A673 (cell line): ENCODE results near the gene TICRR. TPM values are rescaled to one million over a fixed set of nuclear protein-coding genes. Genes with fewer than 3 reads are reported as not detected.

Experiments
- BruUV-seq: library from RNA; stranded (reverse); fragments of 400-500 nt; replicated peaks from 2 replicates; lab custom pipeline; 2021; lab: Mats Ljungman, UMichigan
- CTCF ChIA-PET: fragments of 300-600 bp; sonication (Branson Sonifier 250); formaldehyde crosslinking; loops from one replicate; lab custom pipeline; 2022; ENCODE audit warnings: antibody characterized with exemption; lab: Charles Lee
- POLR2A ChIA-PET: fragments of 300-600 bp; sonication (Branson Sonifier 250); formaldehyde crosslinking; loops from one replicate; lab custom pipeline; 2022; ENCODE audit warnings: antibody characterized with exemption; ENCODE audit not compliant: low non-redundant PET; lab: Charles Lee
- DNase-seq: peaks from one replicate; pipeline ENCODE4 v3.0.0-alpha.2; 2015; ENCODE audit warnings: low spot score
- H3K27ac ChIP-seq: fragments of 200-600 bp; sonication (generic); 2 replicates; pipeline ENCODE4 v1.5.1; 2016; ENCODE audit warnings: mixed run types, low read depth, mild to moderate bottlenecking, mixed read lengths, antibody characterized with exemption, low read length; ENCODE audit not compliant: poor library complexity, severe bottlenecking
- H3K27me3 ChIP-seq: fragments of 200-600 bp; sonication (generic); replicated peaks from 2 replicates; pipeline ENCODE4 v1.6.1; 2017; ENCODE audit warnings: mixed run types, low read depth, mild to moderate bottlenecking, mixed read lengths, antibody characterized with exemption, low read length; ENCODE audit not compliant: insufficient read depth, poor library complexity
- H3K36me3 ChIP-seq: fragments of 200-600 bp; sonication (generic); 2 replicates; pipeline ENCODE4 v1.6.1; 2016; ENCODE audit warnings: mixed run types, mild to moderate bottlenecking, mixed read lengths, antibody characterized with exemption, low read length; ENCODE audit not compliant: insufficient read depth, poor library complexity, severe bottlenecking
- H3K4me1 ChIP-seq: fragments of 200-600 bp; sonication (generic); 2 replicates; pipeline ENCODE4 v1.6.1; 2017; ENCODE audit warnings: mixed run types, mild to moderate bottlenecking, mixed read lengths, antibody characterized with exemption, low read length; ENCODE audit not compliant: insufficient read depth, poor library complexity, severe bottlenecking
- H3K4me3 ChIP-seq: fragments of 200-600 bp; sonication (generic); 2 replicates; pipeline ENCODE4 v1.5.1; 2016; ENCODE audit warnings: low read depth, mixed run types, mild to moderate bottlenecking, mixed read lengths, low read length; ENCODE audit not compliant: poor library complexity, severe bottlenecking
- H3K9me3 ChIP-seq: fragments of 200-600 bp; sonication (generic); 2 replicates; pipeline ENCODE4 v1.6.1; 2016; ENCODE audit warnings: mixed run types, low read depth, mild to moderate bottlenecking, mixed read lengths, antibody characterized with exemption, low read length; ENCODE audit not compliant: poor library complexity, severe bottlenecking
- EZH2 ChIP-seq: fragments of 200-600 bp; sonication (generic); IDR thresholded peaks from 2 replicates; pipeline ENCODE4 v1.6.1; 2017; ENCODE audit warnings: borderline replicate concordance, low read depth, mild to moderate bottlenecking, mixed read lengths, antibody characterized with exemption, low read length; ENCODE audit not compliant: poor library complexity, severe bottlenecking
- intact Hi-C: fragments of 100-400 bp; cut with micrococcal nuclease; formaldehyde crosslinking; loops from one replicate; pipeline ENCODE4 v1.10.0; 2022; ENCODE audit not compliant: unreplicated experiment
- total RNA-seq: library from RNA; stranded (reverse); gene quantifications from 2 replicates; pipeline ENCODE4 v1.2.3, GENCODE V29; 2021
- TF ChIP-seq, protein P1 (sequence below): fragments of 300-800, 200-600 bp; sonication (generic); conservative IDR thresholded peaks from 2 replicates; pipeline ENCODE4 v1.5.1; 2017; ENCODE audit warnings: low read depth, mild to moderate bottlenecking, antibody characterized with exemption, low read length, moderate library complexity, mixed read lengths

Gene TICRR
- total RNA-seq, 1 experiment from 2014 or later: 56.5 TPM

DNA sequence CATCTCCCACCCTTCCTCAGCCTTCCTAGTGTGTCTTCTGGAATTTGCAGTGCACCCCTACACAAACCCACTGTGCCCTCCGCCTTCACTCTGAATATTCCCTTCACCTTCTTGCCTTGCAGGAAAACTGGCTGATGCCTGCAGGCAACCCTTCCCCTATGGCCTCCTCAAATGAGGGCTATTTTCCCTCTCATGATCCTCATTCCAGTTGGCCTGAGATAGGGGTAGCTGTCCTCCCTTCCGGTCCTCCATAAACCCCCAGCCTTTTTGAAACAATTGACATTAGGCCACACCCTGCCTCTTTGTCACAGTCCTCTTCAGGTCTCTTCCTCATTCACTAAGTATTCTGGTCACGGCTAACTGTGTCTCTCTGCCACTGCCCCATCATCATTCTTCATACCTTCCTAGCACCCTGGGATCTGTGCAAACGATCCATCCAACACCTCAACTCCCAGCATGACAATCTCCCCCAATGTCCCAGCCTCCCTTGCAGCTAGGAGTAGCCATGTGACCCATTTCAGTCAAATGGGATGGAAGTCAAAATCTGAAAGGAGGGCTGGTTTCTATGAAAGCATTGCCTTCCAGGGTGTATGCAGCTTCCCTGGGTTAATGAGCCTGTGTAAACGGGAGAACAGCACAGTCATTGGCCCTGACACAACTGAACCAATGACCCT, 8.5 kb upstream of the TICRR start:
- Histone ChIP-seq H3K9me3 (no peaks in the 10 kb centered on the region), H3K27ac (no peak overlapping the region), H3K4me1 (no peaks in the 10 kb centered on the region), H3K27me3 (no peaks in the 10 kb centered on the region), H3K4me3 (no peak overlapping the region), H3K36me3 (no peaks in the 10 kb centered on the region)
- POLR2A ChIA-PET: no interaction called here
- TF ChIP-seq EZH2: no peak
- TF ChIP-seq, protein P1, sequence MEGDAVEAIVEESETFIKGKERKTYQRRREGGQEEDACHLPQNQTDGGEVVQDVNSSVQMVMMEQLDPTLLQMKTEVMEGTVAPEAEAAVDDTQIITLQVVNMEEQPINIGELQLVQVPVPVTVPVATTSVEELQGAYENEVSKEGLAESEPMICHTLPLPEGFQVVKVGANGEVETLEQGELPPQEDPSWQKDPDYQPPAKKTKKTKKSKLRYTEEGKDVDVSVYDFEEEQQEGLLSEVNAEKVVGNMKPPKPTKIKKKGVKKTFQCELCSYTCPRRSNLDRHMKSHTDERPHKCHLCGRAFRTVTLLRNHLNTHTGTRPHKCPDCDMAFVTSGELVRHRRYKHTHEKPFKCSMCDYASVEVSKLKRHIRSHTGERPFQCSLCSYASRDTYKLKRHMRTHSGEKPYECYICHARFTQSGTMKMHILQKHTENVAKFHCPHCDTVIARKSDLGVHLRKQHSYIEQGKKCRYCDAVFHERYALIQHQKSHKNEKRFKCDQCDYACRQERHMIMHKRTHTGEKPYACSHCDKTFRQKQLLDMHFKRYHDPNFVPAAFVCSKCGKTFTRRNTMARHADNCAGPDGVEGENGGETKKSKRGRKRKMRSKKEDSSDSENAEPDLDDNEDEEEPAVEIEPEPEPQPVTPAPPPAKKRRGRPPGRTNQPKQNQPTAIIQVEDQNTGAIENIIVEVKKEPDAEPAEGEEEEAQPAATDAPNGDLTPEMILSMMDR: no peak
- no peak for DNase-seq
- BruUV-seq: no TSS peak
- CTCF ChIA-PET: no interaction called here
- intact Hi-C loops: no loop called here

DNA sequence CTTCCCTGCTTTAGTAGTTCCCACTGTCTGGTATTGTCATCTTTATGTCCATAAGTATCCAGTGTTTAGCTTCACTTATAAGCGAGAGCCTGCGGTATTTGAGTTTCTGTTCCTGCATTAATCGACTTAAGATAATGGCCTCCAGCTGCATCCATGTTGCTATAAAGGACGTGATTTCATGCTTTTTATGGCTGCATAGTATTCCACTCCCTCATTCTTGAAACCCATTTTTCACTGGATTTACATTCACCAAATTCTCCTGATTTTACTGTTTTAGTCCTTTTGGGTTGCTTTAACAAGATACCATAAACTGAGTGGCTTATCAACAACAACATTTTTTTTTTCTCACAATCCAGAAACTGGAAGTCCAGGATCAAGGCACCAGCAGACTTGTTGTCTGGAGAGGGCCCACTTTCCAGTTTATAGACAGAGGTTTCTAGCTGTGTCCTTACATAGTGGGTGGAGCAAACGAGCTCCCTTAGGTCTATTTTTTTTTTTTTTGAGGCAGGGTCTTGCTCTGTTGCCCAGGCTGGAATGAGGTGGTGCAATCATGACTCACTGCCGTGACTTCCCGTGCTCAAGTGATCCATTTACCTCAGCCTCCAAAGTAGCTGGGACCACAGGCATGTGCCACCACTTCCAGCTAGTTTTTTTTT, 6.1 kb upstream of the TICRR start:
- intact Hi-C loops: no loop called here
- H3K36me3 ChIP-seq: no peaks in the 10 kb centered on the region
- no TSS peak for BruUV-seq
- TF ChIP-seq, protein P1: no peak
- TF ChIP-seq EZH2: no peak
- no peak for DNase-seq
- no peaks in the 10 kb centered on the region for H3K9me3 ChIP-seq
- POLR2A ChIA-PET: no interaction called here
- H3K27me3 ChIP-seq: no peaks in the 10 kb centered on the region
- H3K4me3 ChIP-seq: no peak overlapping the region
- no peaks in the 10 kb centered on the region for H3K4me1 ChIP-seq
- H3K27ac ChIP-seq: no peak overlapping the region
- CTCF ChIA-PET: interaction anchor here (0.6 kb wide), 1 partner anchor 73 kb away, joined by 3 read pairs; no protein-coding TSS in a partner anchor

DNA sequence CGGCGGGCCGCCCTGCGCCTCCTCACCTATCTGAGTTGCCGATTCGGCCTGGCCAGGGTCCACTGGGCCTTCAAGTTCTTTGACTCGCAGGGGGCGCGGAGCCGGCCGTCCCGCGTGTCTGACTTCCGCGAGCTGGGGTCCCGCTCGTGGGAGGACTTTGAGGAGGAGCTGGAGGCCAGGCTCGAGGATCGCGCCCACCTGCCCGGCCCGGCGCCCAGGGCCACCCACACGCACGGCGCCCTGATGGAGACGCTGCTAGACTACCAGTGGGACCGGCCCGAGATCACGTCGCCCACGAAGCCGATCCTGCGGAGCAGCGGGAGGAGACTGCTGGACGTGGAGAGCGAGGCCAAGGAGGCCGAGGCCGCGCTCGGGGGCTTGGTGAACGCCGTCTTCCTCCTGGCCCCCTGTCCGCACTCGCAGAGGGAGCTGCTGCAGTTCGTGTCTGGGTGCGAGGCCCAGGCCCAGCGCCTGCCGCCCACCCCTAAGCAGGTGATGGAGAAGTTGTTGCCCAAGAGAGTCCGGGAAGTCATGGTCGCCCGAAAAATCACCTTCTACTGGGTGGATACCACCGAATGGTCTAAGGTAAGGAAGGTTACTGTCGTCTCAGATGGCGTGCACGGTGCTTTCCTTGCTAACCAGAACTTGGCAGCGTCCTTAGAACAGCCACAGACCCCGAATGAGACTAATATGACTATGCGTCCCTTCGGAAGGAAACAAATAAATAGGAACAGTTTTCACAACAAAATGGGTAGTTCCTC, 567 bp downstream of the TICRR start:
- ChIA-PET POLR2A (interaction anchor here (0.6 to 0.7 kb wide), 6 partner anchors 11 to 494 kb away, joined by 3 read pairs; no protein-coding TSS in a partner anchor), CTCF (interaction anchor here (1.0 kb wide), 1 partner anchor 217 kb away, joined by 6 read pairs; no protein-coding TSS in a partner anchor)
- Histone ChIP-seq H3K9me3 (no peaks in the 10 kb centered on the region), H3K4me3 (peak overlapping the region; percentile 82), H3K4me1 (peaks cover 12% of the 10 kb centered on the region), H3K36me3 (peaks cover 29% of the 10 kb centered on the region), H3K27ac (peak overlapping the region; percentile 90), H3K27me3 (no peaks in the 10 kb centered on the region)
- TF ChIP-seq, protein P1: no peak
- TF ChIP-seq EZH2: no peak
- intact Hi-C loops: loop anchor here (5.0 kb wide), 2 partner anchors 36 to 239 kb away; no protein-coding TSS in a partner anchor
- DNase-seq: peak; percentile 42
- BruUV-seq: TSS peak; percentile 37
